Body of pancreas (tissue), 4 donors: ENCODE results near the gene ARAP2.

Source experiments
- CTCF ChIP-seq, 7 experiments: fragments of 450-650 bp in 4 of 7; fragments of 200-600 bp in 3 of 7; sonication (generic) in 3 of 7; IDR thresholded peaks; one replicate each; pipeline ENCODE4 v1.5.1; 2016 to 2019; ENCODE audit warnings: antibody characterized with exemption in 7 of 7
- POLR2A ChIP-seq, 3 donors: fragments of 450-650 bp; IDR thresholded peaks; one replicate each; pipeline ENCODE4 v1.6.1; 2016; ENCODE audit warnings: antibody characterized with exemption in 3 of 3, mild to moderate bottlenecking in 2 of 3

GRCh38 chr4:36038491-36038890 lies 205.8 kb downstream of the ARAP2 start:
- TF ChIP-seq POLR2A (IDR thresholded peaks at IDR 0.05) (no peak), CTCF (IDR thresholded peaks at IDR 0.05) (no peak)
